ENCODE data around the gene ENO3. TPM values are rescaled to one million over a fixed set of nuclear protein-coding genes. Genes with fewer than 3 reads are reported as not detected.
A peak's percentile ranks its signal among the peaks of the same experiment; 100 is the strongest.

The ENO3 gene
- total and polyA plus RNA-seq, 2 experiments from 2014 or later = 12.1 to 19.6 TPM

DNA sequence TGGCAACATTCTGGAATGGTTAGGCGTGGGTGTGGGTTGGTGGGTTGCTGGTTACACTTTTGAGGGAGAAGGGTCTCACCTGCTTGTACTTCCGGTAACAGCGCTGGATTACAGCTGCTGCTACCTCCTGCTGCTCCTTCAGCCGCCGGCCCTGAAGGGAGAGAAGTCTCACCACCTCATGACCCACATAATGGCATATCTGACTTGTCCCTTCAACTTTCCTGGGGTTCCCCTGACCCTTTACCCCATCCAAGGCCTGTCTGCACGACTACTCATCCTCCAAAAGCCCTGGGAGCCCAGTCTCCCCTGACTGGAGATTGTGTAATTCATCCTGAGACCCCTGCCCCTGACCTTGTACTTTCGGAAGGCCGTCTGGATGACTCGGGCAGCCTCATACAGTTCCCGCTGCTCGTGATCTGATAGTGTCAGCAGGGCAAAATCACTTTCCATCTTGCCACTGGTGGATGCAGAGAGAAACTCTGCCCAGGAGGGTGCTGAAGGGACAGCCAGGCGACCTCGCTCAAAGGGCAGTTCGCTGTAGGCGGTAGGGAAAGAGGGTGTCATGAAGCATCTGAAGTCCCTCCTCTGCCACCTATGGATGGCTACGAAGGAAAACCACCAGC, 18.7 kb downstream of the ENO3 start (continued):
- TF ChIP-seq, protein P1, sequence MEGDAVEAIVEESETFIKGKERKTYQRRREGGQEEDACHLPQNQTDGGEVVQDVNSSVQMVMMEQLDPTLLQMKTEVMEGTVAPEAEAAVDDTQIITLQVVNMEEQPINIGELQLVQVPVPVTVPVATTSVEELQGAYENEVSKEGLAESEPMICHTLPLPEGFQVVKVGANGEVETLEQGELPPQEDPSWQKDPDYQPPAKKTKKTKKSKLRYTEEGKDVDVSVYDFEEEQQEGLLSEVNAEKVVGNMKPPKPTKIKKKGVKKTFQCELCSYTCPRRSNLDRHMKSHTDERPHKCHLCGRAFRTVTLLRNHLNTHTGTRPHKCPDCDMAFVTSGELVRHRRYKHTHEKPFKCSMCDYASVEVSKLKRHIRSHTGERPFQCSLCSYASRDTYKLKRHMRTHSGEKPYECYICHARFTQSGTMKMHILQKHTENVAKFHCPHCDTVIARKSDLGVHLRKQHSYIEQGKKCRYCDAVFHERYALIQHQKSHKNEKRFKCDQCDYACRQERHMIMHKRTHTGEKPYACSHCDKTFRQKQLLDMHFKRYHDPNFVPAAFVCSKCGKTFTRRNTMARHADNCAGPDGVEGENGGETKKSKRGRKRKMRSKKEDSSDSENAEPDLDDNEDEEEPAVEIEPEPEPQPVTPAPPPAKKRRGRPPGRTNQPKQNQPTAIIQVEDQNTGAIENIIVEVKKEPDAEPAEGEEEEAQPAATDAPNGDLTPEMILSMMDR (conservative IDR thresholded peaks at IDR 0.05; ENCODE audit: low read depth in 2 of 2) = no peak
- no peak for TF ChIP-seq EZH2 (IDR thresholded peaks at IDR 0.05; ENCODE audit: low read depth, unreplicated experiment)
- TF ChIP-seq CREB1 (CRISPR knock-in tag; IDR thresholded peaks at IDR 0.05; ENCODE audit: low read depth) = no peak
- TF ChIP-seq ZNF331 (CRISPR knock-in tag; IDR thresholded peaks at IDR 0.05; ENCODE audit: low read depth) = no peak
- TF ChIP-seq STAT1 (IDR thresholded peaks at IDR 0.05; ENCODE audit: unreplicated experiment) = no peak
- TF ChIP-seq, protein P2, sequence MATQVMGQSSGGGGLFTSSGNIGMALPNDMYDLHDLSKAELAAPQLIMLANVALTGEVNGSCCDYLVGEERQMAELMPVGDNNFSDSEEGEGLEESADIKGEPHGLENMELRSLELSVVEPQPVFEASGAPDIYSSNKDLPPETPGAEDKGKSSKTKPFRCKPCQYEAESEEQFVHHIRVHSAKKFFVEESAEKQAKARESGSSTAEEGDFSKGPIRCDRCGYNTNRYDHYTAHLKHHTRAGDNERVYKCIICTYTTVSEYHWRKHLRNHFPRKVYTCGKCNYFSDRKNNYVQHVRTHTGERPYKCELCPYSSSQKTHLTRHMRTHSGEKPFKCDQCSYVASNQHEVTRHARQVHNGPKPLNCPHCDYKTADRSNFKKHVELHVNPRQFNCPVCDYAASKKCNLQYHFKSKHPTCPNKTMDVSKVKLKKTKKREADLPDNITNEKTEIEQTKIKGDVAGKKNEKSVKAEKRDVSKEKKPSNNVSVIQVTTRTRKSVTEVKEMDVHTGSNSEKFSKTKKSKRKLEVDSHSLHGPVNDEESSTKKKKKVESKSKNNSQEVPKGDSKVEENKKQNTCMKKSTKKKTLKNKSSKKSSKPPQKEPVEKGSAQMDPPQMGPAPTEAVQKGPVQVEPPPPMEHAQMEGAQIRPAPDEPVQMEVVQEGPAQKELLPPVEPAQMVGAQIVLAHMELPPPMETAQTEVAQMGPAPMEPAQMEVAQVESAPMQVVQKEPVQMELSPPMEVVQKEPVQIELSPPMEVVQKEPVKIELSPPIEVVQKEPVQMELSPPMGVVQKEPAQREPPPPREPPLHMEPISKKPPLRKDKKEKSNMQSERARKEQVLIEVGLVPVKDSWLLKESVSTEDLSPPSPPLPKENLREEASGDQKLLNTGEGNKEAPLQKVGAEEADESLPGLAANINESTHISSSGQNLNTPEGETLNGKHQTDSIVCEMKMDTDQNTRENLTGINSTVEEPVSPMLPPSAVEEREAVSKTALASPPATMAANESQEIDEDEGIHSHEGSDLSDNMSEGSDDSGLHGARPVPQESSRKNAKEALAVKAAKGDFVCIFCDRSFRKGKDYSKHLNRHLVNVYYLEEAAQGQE (IDR thresholded peaks at IDR 0.05; ENCODE audit: unreplicated experiment) = no peak
- TF ChIP-seq EZH2phosphoT487 (IDR thresholded peaks at IDR 0.05; ENCODE audit: unreplicated experiment) = no peak
- no peak for TF ChIP-seq NANOG (IDR thresholded peaks at IDR 0.05; ENCODE audit: borderline replicate concordance)
- TF ChIP-seq JUNB (IDR thresholded peaks at IDR 0.05; ENCODE audit: unreplicated experiment) = no peak

DNA sequence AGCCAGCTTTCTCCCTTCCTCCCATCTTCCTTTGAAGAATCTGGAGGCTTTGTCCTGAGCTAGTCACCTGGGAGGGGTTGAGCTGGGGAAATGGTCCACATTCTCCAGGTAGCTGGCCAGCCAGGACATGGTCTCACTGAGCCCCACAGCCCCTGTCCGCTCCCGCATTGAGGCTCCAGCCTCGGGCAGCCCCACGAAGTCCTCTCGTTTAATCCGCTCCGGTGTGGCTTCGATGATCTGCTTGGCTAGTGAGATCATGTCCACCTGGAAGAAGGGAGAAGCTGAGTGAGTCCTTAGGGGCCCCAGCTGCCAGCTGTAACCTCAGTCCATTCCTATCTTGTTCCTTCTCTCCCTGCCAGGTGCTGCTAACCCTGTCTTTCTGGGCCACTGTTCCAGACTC, 19.4 kb downstream of the ENO3 start:
- Mint-ChIP-seq H3K36me3 (ENCODE audit: low read depth) (peaks cover 55% of the 10 kb centered on the region), H3K27ac (no peak overlapping the region), H3K4me1 (peaks cover 35% of the 10 kb centered on the region), H3K27me3 (ENCODE audit: insufficient read depth, low read depth, poor library complexity) (peaks cover 37% of the 10 kb centered on the region), H3K4me3 (peak overlapping the region; percentile 36; the same call in 1 of the 3 replicates), H3K9me3 (peaks cover 11% of the 10 kb centered on the region)
- Histone ChIP-seq H3F3A (replicated peaks; ENCODE audit: low read depth) (peaks cover 19% of the 10 kb centered on the region; the same call in 1 of the 2 replicates), H3K4me2 (no peak overlapping the region), H3K4me3 (no peak overlapping the region), H3K27me3 (ENCODE audit: insufficient read depth) (peaks cover 24% of the 10 kb centered on the region), H3K36me3 (ENCODE audit: insufficient read depth) (no peaks in the 10 kb centered on the region; the same call in 1 of the 2 replicates), H4K20me1 (replicated peaks; ENCODE audit: insufficient read depth) (0 out of 2 replicates have a peak, but pooled peaks cover 9% of the 10 kb centered on the region), H3K9me2 (ENCODE audit: insufficient read depth) (no peaks in the 10 kb centered on the region), H3K27ac (ENCODE audit: low read depth) (no peak overlapping the region), H2AFZ (no peak overlapping the region), H3K4me1 (ENCODE audit: insufficient read depth) (peaks cover 26% of the 10 kb centered on the region), H3K79me2 (replicated peaks; ENCODE audit: insufficient read depth) (peaks cover 26% of the 10 kb centered on the region)
- DNase-seq (ENCODE audit: low spot score) (no peak), ATAC-seq (no peak)
- TF ChIP-seq JUNB (IDR thresholded peaks at IDR 0.05; ENCODE audit: unreplicated experiment) (no peak), EZH2 (IDR thresholded peaks at IDR 0.05; ENCODE audit: low read depth, unreplicated experiment) (no peak), CREB1 (CRISPR knock-in tag; IDR thresholded peaks at IDR 0.05; ENCODE audit: low read depth) (no peak), STAT1 (IDR thresholded peaks at IDR 0.05; ENCODE audit: unreplicated experiment) (no peak), NANOG (IDR thresholded peaks at IDR 0.05; ENCODE audit: borderline replicate concordance) (no peak), POLR2AphosphoS5 (IDR thresholded peaks at IDR 0.05; ENCODE audit: low read depth) (no peak; the same call in 1 of the 2 replicates), ZNF114 (CRISPR knock-in tag; IDR thresholded peaks at IDR 0.05) (no peak)
- TF ChIP-seq, protein P1 (conservative IDR thresholded peaks at IDR 0.05; ENCODE audit: low read depth in 2 of 2) = no peak
- TF ChIP-seq, protein P2 (IDR thresholded peaks at IDR 0.05; ENCODE audit: unreplicated experiment) = no peak
- TF ChIP-seq, protein P3, sequence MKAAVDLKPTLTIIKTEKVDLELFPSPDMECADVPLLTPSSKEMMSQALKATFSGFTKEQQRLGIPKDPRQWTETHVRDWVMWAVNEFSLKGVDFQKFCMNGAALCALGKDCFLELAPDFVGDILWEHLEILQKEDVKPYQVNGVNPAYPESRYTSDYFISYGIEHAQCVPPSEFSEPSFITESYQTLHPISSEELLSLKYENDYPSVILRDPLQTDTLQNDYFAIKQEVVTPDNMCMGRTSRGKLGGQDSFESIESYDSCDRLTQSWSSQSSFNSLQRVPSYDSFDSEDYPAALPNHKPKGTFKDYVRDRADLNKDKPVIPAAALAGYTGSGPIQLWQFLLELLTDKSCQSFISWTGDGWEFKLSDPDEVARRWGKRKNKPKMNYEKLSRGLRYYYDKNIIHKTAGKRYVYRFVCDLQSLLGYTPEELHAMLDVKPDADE (IDR thresholded peaks at IDR 0.05) = no peak
